GM18499 (cell line): ENCODE results near the gene HERC2.
"Not testable (repeated sequence)": the region's sequence is repeated elsewhere in the genome, so short reads cannot be mapped to it uniquely, and the experiment has no call there.

Experiments used
- ATAC-seq: cut with Tn5 transposase; IDR thresholded peaks from one replicate; pipeline ENCODE4 v1.9.1; 2021; ENCODE audit warnings: moderate number of reproducible peaks; ENCODE audit not compliant: insufficient read depth, unreplicated experiment

HERC2 gene

DNA sequence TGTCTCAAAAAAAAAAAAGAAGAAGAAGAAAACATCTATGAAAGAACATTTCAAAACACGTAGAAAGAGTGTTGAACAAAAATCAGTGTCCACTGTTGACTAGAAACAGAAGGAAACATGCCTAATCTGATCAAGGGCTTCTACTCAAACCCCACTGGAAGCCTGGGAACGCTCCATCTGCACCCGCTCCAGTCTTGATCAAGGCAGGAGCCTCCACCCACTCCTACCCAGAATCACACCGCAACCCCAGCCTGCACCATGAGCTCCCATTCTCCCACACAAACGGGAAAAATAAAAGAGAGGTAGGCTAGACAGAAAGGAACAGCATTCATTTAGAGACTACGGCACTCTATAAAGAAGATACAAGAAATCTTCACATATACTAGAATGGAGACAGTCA, 181.9 kb downstream of the HERC2 start:
- ATAC-seq: no peak

DNA sequence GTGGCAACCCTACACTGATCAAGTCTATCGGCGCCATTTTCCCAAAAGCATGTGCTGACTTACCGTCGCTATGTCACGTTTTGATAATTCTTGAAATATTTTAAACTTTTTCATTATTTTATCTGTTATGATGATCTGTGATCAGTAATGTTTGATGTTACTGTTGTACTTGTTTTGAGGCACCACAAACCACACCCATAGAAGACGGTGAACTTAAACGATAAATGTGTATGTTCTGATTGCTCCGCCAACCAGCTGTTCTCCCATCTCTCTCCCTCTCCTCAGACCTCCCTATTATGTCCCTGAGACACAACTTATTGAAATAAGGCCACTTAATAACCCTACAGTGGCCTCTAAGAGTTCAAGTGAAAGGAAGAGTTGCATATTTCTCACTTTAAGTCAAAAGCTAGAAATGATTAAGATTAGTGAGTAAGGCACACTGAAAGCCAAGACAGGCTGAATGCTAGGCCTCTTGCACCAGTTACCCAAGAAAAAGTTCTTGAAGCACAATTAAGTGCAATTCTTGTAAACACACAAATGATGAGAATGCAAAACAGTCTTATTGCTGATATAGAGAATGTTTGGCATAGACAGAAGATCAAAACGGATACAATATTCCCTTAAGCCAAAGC, 184.5 kb downstream of the HERC2 start:
- ATAC-seq: not testable (repeated sequence)

DNA sequence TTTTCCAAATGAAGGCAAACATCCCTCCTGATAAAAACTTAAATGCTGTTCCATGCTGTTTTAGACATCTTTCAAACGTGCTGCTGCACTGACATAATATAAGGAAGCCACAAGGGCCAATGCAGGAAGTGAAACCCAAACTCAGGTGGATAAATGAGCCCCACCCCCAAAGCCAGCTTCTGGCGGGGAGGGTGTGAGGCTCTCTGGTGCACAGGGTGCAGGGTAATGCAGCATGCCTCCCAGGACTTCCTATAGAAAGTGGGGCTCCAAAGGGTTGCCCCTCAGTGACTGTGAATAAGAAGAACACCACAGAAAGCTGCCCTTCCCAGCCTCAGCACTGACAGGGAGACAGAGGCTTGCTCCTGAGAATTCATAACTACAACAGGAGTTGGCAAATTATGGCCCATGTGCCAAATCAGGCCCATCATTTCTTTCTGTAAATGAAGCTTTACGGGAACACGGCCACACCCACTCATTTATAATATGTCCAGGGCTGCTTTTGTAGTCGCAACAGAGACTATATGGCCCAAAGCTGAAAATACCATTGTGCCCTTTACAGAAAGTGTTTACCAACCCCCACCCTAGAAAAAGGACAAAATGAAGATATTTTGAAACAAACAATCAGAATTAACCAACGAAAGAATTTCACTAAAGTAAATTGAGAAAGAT, 185.6 kb downstream of the HERC2 start:
- peak; percentile 99 for ATAC-seq

DNA sequence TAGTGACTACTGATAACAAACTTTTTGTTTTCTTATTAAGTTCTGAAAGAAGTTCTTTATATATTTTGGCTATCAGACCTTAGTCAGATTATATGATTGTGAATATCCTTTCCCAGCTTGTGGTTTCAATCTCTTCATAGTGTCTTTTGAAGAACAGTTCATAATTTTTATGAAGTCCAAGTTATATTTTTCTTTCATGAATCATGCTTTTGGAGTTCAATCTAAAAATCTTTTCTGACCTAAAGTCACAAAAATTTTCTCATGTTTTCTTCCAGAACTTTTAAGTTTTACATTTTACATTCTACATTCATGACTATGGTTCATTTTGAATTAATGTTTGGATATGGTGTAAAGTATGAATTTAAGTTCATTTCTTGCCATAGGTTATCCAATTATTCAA, 188.7 kb downstream of the HERC2 start:
- no peak for ATAC-seq

DNA sequence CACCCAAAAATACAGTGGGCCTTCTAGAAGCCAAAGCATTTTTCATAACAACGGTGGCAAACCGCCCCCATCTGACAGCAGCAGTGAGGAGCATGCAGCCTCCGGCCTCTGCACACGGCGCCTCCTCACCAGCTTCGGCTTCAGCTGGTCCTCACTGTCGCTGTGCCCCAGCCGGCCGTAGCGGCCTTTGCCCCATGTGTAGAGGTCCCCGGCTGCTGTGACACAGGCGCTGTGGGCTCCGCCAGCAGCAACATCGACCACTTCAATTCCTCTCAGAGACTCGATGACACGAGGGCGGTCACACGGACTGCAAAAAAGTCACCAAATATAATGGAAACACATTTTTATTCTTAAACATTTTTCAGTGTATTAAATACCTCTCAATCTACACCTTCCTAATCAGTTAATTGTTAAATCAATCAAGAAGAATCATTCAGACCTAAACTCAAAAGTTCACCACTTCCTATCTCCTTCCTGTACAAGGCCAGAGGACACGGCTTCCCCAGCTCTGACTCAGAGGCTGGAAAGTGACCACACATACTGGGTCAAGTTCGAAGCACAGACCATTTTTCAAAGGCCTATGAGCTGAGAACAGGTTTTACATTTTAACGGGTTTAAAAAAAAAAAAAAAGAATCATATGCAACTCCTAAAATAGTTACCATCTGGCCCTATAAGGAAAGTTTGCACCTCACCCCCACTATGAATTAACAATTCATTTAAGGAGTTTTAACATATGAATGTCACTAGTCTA, 189.3 kb downstream of the HERC2 start:
- no peak for ATAC-seq

DNA sequence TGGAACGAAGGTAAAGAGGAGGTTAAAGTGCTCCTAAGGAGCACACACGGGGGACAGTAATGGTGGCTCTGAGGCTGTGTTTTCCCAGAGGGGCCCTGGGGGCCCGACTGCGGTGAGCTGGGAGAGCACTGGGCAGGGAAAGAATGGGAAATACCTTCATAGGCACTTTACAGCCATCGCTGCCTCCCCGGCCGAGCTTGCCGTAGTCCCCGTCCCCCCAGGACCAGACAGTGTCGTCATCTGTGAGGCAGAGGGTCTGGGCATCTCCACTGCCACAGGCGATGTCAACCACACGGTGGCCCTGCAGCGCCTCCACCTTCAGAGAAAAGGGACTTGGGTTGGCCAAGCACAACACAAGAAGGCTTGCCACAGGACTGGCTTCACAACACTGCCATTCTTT, 190.0 kb downstream of the HERC2 start:
- no peak for ATAC-seq

DNA sequence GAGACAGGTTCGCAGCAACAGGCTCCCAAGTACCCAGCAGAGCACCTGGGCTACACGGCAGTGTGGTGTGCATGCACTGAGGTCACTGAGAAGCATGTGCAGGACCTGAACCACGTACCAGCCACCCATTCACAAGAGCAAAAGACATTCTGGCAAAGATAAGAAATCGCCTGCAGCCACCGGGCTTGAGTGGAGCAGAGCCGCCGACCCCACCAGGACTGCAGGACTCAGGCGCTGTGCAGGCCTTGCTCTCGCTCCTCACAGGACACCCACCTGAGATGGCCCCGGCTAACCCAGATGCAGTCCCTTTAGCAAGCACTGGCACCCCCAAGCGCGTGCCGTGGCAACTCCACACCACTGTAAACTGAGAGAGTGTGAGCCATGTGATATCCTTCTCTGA, 190.6 kb downstream of the HERC2 start:
- no peak for ATAC-seq

DNA sequence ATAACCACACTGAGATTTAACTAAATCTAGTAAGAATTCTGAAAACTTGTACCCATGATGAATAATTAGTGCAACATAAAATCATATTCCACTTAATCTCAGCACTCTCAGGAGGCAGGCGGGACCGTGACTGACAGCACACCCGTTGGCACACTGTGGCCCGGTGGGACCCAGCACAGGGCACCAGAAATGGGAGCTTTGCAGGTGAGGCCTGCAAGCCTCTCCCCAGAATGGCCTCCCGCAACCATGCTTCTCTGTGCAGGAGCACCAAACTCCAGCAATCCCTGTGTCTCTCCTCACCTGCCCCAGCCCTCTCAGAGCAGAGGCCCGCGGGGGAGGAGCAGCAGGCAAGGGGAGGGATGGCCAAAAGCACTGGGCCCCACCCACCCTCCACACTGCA, 191.3 kb downstream of the HERC2 start:
- no peak for ATAC-seq

DNA sequence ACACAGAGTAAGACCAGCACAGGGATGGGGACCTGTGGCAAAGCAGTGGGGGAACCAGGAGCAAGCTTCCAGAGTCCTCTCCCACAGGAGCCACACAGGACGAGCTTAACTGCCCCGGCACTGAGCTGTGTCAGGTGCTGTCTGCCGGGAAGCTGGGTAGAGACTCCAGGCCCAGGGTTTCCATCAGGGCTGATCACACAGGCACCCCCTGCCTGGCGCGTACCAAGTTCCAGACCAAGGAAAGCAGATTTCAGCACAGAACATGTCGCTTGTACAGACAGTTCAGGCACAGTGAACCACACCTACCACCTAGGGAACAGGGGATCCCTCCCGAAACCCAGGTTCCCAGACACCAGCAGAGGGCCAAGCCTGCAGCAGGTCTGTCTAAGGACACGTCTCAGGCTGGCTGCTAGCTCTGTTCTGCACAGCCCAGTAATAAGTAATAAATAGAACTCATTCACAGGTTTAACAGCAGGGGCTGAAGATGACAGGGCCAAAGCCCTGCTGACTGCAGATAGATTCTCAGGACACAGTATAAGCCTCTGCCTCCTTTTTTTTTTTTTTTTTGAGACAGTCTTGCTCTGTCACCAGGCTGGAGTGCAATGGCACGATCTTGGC, 192.6 kb downstream of the HERC2 start:
- no peak for ATAC-seq

DNA sequence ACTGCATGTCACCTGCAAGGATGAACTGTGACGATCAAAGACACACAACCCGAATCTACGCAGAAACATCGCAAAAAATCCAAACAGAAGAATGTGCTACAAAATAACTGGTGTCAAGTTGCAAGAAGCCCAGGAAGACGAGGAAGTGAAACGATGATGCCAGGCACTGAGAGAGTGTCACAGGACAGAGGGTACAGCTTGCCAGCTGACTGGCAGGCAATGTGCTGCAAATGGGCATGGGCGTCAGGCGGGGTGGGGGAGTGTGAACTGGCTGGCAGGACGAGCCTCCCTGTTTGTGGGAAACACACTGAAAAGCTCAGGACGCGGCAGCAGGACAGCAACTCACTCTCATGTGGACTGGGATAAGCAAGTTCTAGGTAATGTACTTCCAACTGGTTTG, 193.9 kb downstream of the HERC2 start:
- no peak for ATAC-seq

DNA sequence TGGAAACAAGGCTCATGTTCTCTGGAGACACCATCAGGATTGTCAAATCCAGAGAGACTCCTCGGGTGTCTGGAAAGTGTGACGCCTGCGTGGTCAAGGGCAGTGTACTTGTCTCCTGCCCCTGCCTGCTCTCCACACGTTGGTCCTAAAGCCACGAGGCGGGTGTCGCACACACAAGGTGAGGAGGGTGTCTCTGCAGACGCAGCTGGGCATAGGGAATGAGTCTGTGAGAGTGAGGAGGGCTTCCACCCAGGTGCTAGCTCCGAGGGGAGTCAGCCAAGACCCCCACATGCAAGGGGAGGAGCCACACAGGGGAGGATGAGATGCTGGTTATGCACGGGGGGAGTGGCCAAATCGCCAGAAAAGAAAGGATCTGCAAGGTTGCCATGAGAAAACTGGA, 194.9 kb downstream of the HERC2 start:
- ATAC-seq: no peak

DNA sequence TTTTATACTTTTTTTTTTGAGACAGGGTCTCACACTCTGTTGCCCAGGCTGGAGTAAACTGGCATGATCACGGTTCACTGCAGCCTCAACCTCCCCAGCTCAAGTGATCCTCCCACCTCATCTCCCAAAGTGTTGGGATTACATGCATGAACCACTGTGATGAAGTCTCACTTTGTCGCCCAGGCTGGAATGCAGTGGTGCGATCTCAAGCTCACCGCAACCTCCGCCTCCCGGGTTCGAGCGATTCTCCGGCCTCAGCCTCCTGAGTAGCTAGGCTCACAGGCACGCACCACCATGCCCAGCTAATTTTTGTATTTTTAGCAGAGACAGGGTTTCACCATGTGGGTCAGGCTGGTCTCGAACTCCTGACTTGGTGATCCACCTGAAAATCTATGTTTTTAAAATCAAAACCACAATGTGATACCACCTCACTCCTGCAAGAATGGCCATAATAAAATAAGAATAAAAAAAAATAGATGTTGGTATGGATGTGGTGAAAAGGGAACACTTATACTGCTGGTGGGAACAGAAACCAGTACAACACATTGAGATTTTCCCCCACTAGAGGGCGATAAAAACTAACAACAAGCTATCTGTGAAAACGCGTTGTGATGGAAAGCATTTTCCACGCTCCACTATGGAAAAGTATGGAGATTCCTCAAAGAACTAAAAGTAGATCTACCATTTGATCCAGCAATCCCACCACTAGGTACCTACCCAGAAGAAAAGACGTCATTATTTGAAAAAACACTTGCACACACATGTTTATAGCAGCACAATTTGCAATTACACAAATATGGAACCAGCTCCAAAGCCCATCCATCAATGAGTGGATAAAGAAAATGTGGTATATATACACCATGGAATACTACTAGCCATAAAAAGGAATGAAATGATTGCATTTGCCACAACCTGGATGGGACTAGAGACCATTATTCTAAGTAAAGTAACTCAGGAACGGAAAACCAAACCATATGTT, 196.0 kb downstream of the HERC2 start:
- no peak for ATAC-seq

DNA sequence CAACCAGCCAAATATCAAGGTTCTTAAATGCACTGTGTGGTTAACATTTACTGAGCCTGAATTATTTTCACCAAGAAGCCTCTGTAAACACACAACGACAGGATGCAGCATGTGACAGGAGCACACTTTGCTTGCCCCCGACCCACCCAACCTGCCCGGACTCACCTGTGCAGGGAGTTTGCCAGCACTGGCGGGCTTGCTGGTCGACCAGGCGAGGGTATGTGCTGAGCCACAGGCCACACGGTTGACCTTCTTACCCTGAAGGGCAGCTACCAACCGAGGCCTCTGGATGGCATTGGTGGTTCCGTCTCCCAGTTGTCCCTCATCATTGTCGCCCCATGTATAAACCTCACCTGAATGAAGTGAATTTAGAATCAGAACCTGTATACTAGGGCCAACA, 197.1 kb downstream of the HERC2 start:
- ATAC-seq: no peak

DNA sequence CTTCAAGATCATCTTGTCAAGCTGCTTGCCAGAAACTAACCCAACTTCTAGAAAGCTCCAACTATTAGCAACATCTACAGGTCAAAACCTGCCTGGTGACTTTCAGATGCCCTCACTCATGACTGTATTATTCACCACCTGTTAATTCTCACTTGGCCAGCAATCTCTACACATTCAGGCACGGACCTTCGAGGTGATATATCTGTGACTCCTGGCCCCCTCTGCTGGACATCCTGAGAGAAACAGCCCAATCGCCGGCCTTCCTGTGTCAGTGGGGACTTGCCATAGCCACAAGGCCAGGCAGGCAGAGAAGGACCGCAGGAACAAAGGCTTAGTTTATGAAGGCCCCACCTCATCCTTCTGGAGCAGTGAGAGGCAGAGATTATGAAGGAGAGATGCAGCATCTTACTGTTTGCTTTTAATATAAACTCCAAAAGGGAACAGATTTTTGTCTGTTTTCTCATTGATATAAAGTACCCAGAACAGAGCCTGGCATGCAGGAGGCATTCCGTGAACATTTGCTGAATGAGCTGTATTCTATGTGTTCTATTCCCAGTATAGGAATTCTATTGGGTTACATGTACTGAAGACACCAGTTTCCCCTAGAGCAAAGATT, 198.5 kb downstream of the HERC2 start:
- ATAC-seq: no peak

DNA sequence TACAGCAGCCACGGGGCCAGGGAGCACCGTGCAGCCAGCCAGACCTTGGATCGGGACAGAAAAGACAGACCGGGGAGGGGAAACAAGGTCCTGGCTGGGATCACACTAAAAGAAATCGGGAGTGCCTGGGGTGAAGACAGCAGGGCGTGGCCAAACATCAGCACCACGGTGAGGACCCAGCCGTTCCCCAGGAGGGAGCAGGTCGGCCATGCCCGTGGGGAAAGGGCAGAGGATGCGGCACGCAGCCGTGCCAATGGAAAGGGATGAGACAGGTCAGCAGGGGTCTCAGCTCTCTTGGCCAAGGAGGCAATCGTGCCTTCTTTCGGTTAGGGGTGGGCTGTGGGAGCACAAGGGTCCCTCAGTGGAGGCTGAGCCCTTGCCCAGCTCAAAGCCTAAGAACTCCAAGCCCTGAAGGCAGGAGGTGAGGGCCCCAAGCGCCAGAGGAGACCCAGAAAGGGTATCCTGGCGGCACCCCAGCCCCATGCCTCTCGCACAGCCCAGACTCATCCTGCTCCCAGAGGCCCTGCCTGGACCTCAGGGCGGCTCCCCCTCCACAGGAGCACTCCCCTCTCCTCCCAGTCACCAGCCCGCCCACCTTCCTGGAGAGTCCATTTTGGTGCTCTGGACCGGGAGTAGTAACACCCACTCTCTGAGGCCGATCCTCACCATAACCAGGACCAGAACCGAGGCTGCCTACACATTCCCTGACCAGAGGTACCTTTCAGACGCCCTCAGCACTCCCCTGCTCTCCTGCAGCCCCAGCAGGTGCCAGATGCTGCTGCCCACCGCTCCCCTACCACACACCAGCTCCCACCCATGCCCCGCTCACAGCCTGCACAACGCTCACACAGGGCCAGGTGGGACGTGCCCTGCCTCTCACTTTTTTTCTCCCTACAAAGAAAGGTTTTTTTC, 199.7 kb downstream of the HERC2 start:
- no peak for ATAC-seq

DNA sequence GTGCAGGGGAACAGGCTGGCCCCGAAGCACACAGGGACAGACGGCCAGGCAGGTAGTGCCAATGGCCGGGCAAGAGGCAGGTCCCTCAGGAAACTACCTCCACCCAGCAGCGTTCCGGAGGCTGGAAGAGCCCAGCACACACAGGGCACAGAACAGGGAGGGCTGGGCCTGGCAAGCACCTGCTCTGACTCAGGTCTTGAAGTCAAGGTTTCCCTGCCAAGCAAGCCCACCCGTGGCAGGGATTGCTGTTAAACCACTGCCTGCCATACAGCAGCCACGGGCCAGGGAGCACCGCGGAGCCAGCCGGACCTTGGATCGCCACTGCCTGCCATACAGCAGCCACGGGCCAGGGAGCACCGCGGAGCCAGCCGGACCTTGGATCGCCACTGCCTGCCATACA, 200.4 kb downstream of the HERC2 start:
- ATAC-seq: not testable (repeated sequence)

DNA sequence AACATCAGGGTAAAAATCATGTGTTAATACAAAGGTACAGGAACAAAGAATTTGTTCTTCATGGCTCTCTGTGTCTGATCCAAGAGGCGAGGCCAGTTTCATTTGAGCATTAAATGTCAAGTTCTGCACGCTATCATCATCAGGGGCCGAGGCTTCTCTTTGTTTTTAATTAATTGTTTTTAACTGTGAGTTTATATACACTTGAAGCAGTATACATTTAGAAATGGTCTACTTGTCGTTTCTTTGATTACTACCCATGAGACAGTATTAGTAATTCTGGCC, 201.7 kb downstream of the HERC2 start:
- ATAC-seq: no peak

DNA sequence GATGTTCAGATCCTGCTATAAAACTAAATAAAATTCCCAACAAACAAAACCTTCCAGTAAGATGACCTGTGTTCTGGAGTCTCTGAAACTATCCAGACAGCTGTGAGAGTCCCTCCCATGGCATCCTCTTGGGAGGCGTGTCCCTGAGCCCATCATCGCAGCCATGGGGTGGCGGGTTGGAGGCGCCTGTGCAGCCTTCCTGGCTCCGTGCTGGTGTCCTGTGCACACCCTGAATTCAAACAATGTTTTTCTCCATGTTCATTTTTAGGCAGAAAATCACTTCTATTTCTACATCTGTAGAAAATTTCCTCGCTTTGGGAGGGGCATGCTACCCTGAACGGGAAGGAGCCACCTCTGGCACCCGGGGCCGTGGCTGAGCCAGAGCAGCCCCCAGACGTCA, 203.4 kb downstream of the HERC2 start:
- ATAC-seq: no peak

DNA sequence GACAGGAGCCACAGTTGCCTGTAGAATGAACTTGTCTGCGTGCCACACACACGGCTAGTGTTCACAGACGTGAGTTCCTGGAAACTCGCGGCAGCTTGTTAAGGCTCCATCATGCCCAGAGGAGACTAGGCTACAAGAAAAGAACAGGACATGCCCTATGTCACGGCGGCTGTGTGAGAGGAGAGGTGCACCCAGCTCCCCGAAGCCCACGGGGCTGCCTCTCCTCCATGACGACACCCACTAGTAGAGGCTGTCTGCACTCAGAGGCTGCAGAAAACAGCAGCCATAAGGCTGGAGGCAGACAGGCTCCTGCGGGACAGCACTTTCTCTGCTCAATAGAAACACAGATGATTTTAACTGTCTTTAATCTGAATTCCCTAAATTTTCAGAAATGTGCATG, 203.9 kb downstream of the HERC2 start:
- ATAC-seq: no peak
